NCI-H345 (cell line): ENCODE measurements around the gene ERVW-1.
"Not testable (repeated sequence)": the region's sequence is repeated elsewhere in the genome, so short reads cannot be mapped to it uniquely, and the experiment has no call there.

Source experiments
- DNase-seq: peaks from one replicate; lab custom pipeline; 2025; lab: John Stamatoyannopoulos, UW

Gene ERVW-1

DNA sequence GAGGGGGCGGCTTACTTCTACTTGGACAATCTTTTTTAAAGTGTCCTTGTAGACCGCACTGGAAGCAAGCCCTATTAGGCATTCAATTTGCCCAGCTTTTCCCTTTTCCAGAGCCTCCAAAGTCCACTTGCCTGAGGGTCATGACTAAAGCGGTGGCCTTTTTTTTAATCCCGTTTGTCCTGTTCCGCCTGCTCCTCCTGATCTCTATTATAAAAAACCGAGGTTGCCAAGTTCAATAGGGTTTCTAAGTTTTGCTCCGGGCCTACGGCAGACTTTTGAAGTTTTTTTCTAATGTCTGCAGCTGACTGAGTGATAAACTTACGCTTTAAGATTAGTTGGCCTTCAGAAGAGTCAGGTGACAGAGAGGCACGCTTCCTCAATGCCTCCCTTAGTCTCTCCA lies 3.8 kb downstream of the ERVW-1 start:
- DNase-seq = not testable (repeated sequence)

DNA sequence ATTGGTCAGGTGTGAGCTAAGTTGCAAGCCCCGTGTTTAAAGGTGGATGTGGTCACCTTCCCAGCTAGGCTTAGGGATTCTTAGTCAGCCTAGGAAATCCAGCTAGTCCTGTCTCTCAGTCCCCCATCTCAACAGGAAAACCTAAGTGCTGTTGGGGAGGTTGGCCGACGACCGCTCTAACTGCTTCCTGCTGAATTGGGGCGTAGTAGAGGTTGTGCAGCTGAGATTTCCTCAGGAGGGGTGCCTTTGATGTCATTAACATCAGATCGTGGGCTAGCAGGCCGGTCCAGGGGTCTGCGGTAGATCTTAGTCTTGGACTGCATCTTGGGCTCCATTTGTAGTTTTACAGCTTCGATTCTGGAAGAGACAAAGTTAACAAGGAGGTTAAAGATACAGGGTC lies 9.2 kb downstream of the ERVW-1 start:
- not testable (repeated sequence) for DNase-seq

DNA sequence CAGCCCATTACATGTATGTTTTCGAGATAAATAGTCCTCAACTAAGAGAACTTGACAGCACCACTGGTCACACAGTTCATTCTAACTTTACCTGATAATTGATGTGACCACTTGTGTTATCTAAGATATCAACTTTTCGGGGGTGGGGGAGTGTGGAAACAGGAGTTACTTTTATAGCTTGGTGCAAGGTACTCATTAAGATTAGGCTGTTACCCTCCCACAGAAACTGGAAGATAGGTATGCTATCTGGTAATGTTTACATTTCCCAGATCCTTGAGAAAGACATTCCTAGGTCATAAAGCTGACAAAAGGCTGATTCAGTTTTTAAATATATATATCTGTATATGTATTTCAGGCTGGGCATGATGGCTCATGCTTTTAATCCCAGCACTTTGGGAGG lies 11.1 kb downstream of the ERVW-1 start:
- no peak for DNase-seq

DNA sequence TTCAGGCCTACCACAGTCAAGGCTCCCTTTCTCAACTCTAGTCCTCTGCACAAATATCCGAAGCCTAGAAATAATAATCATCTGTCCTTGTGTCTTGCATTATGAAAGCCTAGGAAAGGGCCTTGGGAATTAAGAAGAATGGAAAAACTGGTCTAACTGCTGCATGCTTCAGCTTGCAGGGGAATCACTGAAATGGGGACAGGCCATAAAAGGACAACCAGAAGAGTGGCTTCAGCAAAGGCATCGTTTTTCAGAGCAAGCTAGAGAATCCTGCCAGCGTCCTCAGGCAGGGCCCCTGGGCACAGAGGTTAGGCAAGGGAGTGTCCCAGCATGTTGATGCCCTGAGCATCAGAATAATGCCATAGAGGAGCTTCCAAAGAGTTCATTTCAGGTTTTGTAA lies 13.2 kb downstream of the ERVW-1 start:
- no peak for DNase-seq

DNA sequence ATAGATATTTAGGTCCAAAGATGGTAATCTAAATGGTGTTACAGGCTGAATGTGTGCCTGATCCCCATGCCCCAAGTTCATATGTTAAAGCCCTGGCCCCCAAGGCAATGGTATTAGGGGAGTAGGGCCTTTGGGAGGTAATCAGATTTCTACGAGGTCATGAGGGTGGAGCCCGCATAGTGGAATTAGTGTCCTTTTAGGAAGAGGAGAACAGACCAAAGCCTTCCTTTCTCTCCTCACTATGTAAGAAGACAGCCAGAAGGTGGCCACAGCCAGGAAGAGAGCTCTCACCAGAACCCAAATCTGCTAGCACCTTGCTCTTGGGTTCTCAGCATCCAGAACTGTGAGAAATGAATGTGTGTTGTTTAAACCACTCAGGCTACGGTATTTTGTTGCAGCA lies 15.2 kb downstream of the ERVW-1 start:
- no peak for DNase-seq

DNA sequence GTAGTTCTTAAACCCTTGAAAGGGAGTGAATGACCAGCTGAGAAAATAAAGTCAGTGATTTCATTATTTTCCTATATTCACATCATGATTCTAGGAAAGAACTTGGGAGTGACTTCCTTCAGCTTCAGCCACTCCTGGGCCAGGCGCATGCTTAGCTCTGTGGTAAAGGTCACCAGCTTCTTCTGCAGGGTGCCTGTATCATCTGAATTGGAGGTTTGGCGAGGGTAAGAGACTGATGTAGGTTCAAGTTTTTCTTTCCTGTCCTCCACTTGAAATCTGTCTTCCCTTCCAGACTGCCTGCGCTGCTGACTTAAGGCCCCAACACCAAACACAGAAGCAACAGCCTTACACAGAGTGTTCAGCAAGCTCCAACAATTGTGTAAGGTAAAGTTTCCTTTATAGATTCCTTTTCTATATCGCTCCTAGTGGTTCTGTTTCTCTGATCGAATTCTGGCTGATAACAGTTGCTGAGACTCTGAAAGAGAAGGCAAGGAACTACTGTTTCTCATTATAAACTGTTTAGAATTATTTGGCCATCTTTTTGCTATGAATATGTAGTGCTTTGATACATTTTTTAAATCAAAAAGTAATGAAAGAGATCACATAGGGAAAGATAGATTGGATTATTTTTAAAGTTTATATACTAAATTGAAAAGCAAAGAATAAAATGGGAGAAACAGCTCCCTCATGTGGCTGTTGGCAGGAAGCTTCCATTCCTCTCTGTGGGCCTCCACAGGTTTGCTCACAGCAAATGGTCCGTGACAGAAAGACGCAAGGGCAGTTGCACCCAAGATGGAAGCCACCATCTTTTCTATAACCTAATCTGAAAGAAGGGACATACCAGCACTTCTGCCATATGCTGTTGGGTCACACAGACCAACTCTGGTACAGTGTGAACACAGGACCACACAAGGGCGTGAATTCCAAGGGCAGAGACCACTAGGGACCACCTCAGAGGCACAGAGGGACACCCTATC lies 16.4 kb downstream of the ERVW-1 start:
- DNase-seq = peak; percentile 49

DNA sequence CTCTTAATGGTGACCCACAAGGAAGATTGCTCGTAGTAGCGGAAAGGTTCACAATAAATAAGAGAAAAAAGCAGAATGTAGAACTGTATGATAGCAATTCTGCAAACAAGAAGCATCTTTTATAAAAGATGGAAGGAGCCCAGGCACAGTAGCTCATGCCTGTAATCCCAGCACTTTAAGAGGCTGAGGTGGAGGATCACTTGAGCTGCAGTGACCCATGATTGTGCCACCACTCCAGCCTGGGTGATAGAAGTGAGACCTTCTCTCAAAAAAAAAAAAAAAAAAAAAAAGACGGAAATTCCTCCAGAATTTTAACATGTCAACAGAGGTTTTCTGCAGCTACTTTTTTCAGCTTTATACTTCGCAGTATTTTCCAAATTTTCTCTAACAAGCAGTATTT lies 17.2 kb downstream of the ERVW-1 start:
- no peak for DNase-seq

DNA sequence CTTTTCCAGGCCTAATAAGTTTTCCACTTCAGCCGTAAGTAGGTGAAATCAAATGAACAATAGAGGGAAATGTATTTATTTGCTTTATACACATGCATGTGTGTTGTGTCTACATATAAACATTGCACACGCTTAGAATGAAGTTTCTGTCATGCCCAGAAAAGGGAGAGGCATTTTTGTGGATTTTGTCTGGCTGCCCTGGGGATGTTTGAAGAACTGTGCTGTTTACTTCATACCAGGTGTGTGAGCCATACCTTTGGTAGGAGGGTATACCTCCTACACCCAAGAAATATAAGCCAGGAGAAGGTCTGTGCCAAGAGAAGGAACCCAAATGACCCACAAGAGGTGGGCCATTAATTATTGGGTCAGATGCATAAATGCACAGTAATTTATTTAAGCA lies 17.6 kb downstream of the ERVW-1 start:
- no peak for DNase-seq

DNA sequence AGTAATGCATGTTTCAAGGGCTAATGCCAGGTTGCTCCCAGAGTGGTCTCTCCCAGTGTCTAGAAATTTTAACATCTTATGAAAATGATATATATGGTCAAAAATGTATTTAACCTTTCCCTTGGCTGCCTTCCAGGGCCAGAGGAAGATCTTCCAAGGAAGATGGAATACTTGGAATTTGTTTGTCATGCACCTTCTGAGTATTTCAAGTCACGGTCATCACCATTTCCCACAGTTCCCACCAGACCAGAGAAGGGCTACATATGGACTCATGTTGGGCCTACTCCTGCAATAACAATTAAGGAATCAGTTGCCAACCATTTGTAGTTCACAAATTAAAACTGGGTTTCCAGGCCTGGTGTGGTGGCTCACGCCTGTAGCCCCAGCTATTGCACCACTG lies 21.5 kb downstream of the ERVW-1 start:
- no peak for DNase-seq

DNA sequence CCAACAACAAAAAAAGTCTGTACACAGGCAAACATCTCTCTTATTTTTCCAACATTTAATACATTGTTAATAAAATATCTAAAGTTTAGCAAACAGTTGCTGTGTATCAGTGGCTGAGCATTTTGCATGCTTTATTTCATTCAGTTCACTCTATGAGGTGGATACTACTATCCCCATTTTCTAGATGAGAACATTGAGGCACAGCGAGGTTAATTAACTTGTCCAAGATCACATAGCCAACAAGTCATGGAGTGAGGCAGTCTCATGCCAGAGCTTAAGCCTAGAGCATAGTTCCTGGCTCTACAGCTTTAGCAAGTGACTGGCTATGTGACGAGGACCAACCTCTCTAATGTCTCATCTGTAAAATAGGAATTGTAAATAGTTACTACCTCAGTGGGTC lies 26.1 kb downstream of the ERVW-1 start:
- DNase-seq = no peak

DNA sequence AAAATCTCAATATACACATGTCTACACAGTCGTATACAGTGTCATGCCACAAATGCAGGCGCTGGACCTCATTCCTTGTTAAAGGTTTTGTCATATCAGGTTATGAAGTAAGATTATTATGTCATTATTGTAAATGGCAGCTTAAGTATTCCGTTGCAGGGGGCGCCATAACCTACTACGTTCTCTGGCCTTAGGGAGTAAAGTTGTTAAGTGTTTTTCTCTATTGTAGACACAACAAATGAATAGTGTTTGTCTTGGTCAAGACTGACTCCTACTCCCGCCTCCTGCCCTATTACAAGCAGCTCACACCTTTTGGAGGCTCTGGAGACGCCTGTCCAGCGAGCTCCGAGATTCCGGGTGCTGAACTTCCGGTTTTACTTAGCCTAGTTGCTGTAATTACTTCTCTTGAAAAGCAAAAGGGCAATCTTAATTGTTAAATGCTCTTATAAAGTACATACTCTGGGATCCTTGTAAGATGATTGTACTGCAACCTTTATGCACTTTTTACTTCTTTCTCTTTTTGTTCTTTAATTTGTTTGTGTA lies 29.5 kb downstream of the ERVW-1 start:
- peak; percentile 54 for DNase-seq

DNA sequence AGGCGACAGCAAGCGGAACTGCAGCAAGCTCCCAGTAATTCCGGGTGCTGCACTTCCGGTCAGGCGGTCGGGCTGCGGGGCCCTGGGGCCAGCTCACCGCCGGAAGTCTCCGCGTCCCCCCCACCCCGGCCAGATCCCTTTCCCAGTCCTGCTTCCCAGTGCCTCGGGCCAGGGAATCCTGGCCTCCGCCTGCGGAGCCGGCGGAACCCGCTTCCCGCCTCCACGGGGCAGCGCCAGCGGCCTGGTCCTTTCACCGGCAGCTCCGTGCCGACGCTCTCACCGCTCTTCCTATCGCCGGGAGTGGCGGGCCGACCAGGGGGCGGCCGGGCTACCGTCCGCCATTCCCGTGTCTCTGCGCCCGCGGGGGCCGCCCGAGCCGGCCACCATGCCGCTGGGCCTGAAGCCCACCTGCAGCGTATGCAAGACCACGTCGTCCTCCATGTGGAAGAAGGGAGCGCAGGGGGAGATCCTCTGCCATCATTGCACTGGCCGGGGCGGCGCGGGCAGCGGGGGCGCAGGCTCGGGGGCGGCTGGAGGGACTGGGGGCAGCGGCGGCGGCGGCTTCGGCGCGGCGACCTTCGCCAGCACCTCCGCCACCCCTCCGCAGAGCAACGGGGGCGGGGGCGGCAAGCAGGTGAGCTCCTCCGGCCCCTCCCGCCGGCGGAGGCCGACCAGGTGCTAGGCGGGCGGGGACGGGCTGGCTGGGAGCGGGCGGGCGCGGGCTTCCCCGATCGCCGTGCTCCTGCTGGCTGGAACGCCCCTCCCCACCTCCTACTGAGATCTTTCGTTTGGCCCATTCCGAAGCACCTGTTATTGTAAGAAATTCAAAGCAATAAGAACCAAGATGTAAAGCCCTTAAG lies 30.2 kb downstream of the ERVW-1 start, which contains the start of gene GATAD1:
TSS of gene GATAD1 (plus strand) at position 138 of the 860 bp plus-strand sequence. CDS start at position 386, 248 bp downstream.
- DNase-seq = peak; percentile 92

DNA sequence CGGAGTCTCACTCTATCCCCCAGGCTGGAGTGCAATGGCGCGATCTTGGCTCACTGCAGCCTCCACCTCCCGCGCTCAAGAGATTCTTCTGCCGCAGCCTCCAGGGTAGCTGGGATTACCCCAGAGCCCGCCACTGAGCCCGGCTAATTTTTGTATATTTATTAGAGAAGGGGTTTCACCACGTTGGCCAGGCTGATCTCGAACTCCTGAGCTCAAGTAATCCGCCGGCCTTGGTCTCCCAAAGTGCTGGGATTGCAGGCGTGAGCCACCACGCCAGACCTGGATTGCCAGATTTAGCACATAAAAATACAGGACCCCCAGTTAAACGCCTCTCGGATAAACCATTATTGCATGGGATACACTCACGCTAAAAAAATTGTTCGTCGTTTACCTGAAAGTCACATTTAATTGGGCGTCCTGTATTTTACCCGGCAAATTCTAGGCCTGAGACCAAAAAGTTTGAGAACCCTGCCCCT lies 30.8 kb downstream of the ERVW-1 start:
- no peak for DNase-seq

DNA sequence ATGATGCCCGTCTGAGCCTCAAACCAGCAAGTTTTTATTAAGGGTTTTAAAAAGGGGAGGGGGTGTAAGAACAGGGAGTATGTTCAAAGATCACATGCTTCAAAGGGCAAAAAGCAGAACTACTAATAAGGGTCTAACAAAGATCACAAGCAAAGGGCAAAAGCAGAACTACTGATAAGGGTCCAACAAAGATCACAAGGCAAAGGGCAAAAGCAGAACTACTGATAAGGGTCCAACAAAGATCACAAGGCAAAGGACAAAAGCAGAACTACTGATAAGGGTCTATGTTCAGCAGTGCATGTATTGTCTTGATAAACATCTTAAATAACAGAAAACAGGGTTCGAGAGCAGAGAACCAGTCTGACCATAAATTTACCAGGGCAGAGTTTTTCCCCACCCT lies 35.0 kb downstream of the ERVW-1 start:
- not testable (repeated sequence) for DNase-seq

DNA sequence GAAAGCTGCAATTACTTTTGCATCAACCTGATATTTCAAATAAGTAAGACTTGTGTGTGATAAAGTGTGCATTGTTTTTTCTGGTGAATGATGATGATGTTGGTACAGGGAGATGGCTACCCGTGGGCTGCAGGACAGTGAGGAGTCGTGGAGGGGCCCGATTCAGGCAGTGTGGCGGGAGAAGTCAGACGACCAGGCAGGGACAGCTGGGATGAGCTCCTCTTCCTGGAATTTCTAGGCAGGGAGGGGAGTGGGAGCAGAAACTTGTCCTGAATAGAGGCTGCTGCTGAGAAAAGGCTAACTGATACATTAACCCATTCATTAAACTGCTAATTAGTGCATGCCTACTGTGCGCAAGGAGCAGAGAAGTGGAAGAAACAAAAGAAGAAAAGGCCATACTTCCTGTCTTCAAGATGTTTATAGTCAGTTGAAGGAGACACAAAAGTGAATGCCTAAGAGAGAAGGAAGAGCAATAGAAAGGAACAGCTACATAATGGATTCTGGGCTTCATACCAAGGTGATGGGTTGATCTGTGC lies 39.7 kb downstream of the ERVW-1 start:
- DNase-seq = no peak

DNA sequence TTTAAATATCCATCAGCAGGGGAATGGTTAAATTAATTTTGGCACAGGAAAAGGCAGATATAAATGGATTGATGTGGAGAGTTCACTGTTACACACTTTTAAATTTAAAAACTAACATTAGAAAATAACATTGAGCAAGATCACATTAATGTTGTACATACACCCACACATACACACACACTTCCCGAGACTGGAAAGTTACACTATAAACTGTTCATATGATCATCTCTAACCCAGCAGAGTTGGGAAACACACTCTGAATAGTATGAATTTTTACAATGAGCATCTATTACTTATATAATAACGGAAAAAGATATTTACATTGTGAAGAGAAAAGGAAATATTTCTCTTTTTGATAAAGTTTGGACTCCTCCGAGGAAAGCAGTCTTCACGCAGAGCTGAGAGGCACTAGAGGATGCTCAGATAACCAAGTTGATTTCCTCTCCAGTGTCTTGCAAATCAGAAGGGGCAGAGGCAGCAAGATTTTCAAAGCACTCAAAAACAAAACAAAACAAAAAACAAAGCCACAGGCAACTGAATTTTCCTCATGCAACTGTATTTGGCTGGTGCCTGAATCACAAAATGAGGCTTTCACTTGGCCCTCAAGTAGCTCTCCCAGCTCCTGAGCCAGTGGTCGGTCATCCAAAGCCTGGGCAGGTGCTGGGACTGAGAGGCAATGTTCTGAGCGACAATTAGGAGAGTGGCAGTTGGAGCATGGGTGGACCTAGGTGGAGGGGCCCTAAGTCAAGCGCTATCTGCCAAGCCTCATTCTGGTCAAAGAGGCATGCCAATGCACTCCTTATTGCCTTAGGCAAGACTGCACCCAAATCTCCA lies 40.9 kb downstream of the ERVW-1 start:
- no peak for DNase-seq

DNA sequence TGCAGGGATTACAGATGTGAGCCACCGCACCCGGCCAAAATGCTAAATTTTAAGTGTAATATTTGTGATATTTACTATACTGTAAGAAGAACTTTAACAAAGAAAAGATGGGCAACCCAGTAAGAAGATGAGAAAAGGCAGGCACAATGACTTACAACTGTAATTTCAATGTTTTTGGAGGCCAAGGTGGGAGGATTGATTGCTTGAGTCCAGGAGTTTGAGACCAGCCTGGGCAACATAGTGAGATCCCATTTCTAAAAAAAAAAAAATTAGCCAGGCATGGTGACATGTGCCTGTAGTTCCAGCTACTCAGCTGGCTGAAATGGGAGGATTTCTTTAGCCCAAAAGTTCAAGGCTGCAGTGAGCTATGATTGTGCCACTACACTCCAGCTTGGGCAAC lies 42.2 kb downstream of the ERVW-1 start:
- no peak for DNase-seq

DNA sequence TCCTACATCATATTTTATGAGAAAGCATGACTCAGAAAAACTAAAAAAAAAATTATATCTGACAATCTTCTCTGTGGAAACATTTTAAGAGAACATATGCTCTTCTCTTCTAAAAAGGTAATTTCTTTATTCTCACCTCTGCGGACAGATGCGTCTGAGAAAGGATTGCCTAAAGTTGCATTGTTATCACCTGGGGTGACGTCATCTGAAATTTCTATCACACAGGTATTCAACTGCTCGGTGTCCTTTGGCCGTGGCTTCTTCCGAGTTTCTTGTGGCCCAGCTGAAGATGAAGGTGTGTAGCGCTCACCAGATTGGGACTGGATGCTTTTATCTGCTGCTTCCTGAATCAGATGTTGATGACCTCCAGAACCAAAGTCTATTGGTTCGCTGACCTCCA lies 44.7 kb downstream of the ERVW-1 start:
- DNase-seq = no peak

DNA sequence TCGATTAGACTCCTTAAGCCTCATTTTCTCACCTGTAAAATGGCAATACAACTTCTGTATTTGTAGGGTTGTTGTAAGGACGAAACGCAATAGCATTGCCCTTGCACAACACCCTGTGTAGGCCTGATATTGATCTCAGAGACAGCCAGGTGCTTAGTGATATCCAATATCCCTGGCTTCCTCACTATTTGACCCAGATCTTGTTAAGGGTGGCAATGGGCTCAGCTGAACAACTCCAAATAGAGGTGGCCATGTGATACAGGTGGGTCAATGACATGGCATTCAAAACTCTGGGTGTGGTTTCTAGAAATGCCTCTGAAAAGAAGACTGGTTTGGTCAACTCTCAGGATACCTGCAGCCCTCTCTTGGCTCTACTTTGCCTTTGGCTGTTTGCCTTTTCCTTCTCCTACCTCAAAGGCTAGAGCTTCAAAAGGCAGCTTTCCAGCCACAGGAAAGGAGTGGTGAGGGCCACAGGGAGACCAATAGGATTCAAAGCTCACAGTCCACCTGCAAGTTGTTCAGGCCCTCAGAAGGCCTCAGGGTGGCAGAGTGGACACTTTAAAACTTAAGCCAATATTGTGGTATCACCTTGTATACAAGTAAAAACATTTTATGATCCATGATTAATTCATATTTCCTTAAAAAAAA lies 45.3 kb downstream of the ERVW-1 start:
- no peak for DNase-seq

DNA sequence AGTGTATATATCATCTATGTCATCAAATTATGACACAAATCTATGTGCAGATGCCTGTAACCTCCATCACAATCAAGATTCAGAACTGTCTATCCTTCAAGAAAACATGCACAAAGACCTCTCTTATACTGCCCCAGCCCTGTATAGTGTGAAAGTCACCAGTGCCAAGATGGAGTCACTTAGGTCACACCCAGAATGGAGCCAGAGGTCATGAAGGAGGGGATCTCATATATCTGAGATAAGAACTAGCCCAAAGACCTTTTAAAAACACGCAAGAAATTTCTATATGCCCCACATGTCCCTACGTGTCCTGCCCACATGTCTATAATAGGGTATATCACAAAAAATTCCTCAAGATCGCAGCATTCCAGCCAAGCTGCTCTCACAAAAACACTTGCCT lies 50.6 kb downstream of the ERVW-1 start:
- no peak for DNase-seq
